ES-I3 (cell line): ENCODE results near the gene PLCL2.
"Not testable (repeated sequence)": the region's sequence is repeated elsewhere in the genome, so short reads cannot be mapped to it uniquely, and the experiment has no call there.

Experiments used
- H3K36me3 ChIP-seq: 2 replicates; pipeline ENCODE4 v1.6.1; 2013; ENCODE audit warnings: mild to moderate bottlenecking, low read length, control low read depth, moderate library complexity; ENCODE audit not compliant: insufficient read depth
- H3K4me1 ChIP-seq: 2 replicates; pipeline ENCODE4 v1.6.1; 2013; ENCODE audit warnings: mild to moderate bottlenecking, control low read depth, low read length; ENCODE audit not compliant: insufficient read depth
- H3K9ac ChIP-seq: 2 replicates; pipeline ENCODE4 v1.6.1; 2013; ENCODE audit warnings: low read depth, mild to moderate bottlenecking, low read length, moderate library complexity
- H3K9me3 ChIP-seq: 2 replicates; pipeline ENCODE4 v1.6.1; 2013; ENCODE audit warnings: mild to moderate bottlenecking, low read length, moderate library complexity; ENCODE audit not compliant: control insufficient read depth, insufficient read depth

The PLCL2 gene

DNA sequence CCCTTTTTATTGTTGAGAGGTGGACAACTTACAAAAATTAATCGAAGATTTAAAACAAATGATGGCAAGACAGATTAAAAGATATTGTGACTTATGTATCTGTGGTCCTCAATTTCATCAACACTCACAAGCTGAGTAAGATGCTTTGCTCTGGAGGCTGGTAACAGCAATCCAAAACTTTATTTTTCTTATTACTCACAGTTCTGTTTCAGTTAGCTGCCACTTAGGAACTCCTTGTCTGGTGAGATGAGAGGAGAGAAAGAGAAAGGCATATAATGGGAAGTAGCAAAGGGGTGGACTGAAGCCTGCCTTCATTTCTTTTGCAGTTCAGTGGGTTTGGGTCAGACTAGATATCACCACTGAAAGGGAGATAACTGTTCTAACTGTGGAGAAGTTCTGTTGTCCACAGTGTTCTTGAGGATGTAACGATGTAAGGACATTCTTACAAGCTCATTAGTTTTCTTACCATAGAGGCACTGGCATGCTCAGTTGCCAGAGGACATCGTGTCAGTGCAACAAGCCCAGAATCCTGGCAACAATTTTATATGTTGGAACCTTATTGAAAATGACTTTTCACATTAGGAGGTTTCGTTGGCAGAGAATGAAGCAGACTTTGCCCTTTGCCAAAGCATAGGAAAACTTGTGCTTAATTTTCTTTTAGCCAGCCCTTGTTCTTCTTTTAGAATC lies 93.6 kb downstream of the PLCL2 start:
- no peaks in the 10 kb centered on the region for H3K36me3 ChIP-seq
- no peak overlapping the region for H3K9ac ChIP-seq
- no peaks in the 10 kb centered on the region for H3K4me1 ChIP-seq
- no peaks in the 10 kb centered on the region for H3K9me3 ChIP-seq

- H3K4me1 ChIP-seq = no peaks in the 10 kb centered on the region
- no peaks in the 10 kb centered on the region for H3K36me3 ChIP-seq
- no peak overlapping the region for H3K9ac ChIP-seq
- no peaks in the 10 kb centered on the region for H3K9me3 ChIP-seq
Observed at GRCh38 chr3:16978921-16979271, 94.1 kb downstream of the PLCL2 start.

DNA sequence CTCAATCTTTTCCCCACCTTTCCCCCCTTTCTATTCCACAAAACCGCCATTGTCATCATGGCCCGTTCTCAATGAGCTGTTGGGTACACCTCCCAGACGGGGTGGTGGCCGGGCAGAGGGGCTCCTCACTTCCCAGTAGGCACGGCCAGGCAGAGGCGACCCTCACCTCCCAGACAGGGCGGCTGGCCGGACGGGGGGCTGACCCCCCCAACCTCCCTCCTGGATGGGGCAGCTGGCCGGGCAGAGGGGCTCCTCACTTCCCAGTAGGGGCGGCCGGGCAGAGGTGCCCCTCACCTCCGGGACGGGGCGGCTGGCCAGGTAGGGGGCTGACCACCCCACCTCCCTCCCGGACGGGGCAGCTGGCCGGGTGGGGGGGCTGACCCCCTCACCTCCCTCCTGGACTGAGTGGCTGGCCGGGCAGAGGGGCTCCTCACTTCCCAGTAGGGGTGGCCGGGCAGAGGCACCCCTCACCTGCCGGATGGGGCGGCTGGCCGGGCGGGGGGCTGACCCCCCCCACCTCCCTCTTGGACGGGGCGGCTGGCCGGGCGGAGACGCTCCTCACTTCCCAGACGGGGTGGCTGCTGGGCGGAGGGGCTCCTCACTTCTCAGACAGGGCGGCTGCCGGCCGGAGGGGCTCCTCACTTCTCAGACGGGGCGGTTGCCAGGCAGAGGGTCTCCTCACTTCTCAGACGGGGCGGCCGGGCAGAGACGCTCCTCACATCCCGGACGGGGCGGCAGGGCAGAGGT lies 95.2 kb downstream of the PLCL2 start:
- not testable (repeated sequence) for H3K9me3 ChIP-seq, H3K4me1 ChIP-seq, H3K9ac ChIP-seq, H3K36me3 ChIP-seq

- not testable (repeated sequence) for H3K36me3 ChIP-seq, H3K4me1 ChIP-seq, H3K9me3 ChIP-seq, H3K9ac ChIP-seq
Observed at GRCh38 chr3:16980526-16980925, 95.8 kb downstream of the PLCL2 start.

GRCh38 chr3:16982460-16982859 lies 97.7 kb downstream of the PLCL2 start:
- Histone ChIP-seq H3K9ac (no peak overlapping the region), H3K9me3 (no peaks in the 10 kb centered on the region)

GRCh38 chr3:16985608-16986007 lies 100.9 kb downstream of the PLCL2 start:
- H3K9me3 ChIP-seq = no peaks in the 10 kb centered on the region
- no peak overlapping the region for H3K9ac ChIP-seq
- no peaks in the 10 kb centered on the region for H3K4me1 ChIP-seq
- no peaks in the 10 kb centered on the region for H3K36me3 ChIP-seq

More at GRCh38 chr3:16982460-16982859, 97.7 kb downstream of the PLCL2 start:
- Histone ChIP-seq H3K4me1 (no peaks in the 10 kb centered on the region), H3K36me3 (no peaks in the 10 kb centered on the region)

GRCh38 chr3:16987141-16987540 lies 102.4 kb downstream of the PLCL2 start:
- Histone ChIP-seq H3K9me3 (no peaks in the 10 kb centered on the region), H3K36me3 (no peaks in the 10 kb centered on the region), H3K9ac (no peak overlapping the region), H3K4me1 (no peaks in the 10 kb centered on the region)

GRCh38 chr3:16990163-16990562 lies 105.4 kb downstream of the PLCL2 start:
- H3K9ac ChIP-seq = no peak overlapping the region

DNA sequence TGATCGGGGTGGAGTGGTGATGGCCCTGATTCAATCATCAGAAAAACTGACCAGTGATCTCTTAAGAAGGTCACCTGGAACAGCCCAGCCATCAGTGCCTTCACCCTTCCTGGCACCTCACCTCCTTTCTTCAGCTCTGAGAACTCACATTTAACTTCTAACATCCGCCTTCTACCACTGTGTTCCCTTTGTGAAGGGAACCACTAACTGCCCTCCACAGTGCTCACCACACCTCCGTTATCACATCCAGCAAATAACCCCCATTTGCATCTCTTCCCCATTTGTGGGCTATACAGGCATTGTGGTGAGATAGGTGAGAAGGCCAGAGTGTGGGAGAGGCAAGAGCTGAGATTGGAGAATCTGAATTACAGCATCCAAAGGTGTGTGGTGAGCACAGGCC lies 107.4 kb downstream of the PLCL2 start:
- H3K9me3 ChIP-seq = no peaks in the 10 kb centered on the region
- no peaks in the 10 kb centered on the region for H3K36me3 ChIP-seq
- H3K9ac ChIP-seq = no peak overlapping the region
- H3K4me1 ChIP-seq = no peaks in the 10 kb centered on the region

More at GRCh38 chr3:16990163-16990562, 105.4 kb downstream of the PLCL2 start:
- H3K4me1 ChIP-seq = no peaks in the 10 kb centered on the region
- no peaks in the 10 kb centered on the region for H3K9me3 ChIP-seq
- H3K36me3 ChIP-seq = no peaks in the 10 kb centered on the region

DNA sequence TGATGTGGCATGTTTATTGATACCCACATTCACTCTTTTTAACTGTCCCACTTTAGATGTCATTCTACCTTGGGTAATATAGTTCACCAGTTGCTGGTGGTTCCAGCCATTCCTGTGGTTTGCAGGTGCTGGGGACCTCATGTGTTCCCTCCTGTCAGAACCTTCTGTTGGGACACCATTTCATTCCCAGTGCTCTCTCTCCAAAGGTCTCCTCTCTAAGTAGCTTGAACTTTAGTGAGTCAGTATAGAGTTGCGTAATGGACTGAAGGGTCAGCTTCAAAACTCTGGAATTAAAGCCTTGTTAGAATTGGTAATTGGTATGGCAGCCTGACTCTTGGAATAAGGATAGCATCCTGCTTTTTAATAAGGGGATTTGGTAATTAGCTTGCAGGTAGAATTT lies 108.5 kb downstream of the PLCL2 start:
- H3K4me1 ChIP-seq = no peaks in the 10 kb centered on the region
- H3K9ac ChIP-seq = no peak overlapping the region
- H3K36me3 ChIP-seq = no peaks in the 10 kb centered on the region
- no peaks in the 10 kb centered on the region for H3K9me3 ChIP-seq

GRCh38 chr3:16994854-16995525 lies 110.2 kb downstream of the PLCL2 start:
- Histone ChIP-seq H3K4me1 (no peaks in the 10 kb centered on the region), H3K9me3 (no peaks in the 10 kb centered on the region), H3K36me3 (no peaks in the 10 kb centered on the region), H3K9ac (no peak overlapping the region)

DNA sequence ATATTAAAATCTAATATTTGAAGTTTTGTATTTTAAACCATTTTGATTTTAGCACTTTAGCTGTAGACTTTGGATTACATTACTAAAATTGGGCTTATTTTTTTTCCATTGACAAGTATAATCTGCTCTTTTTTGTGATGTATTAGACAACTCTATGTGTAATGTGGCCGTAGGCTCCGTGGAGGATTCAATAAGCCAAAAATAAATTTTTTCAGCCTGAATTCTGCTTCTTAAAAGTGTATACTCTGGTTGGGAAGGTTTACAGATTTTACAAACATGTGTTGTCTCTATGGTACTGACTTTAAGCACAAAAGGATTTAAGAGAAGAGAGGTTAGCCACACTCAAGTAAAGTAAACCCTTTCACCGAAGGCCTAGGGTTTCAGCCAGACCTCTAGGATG lies 110.8 kb downstream of the PLCL2 start:
- Histone ChIP-seq H3K9me3 (no peaks in the 10 kb centered on the region), H3K4me1 (no peaks in the 10 kb centered on the region), H3K9ac (no peak overlapping the region), H3K36me3 (no peaks in the 10 kb centered on the region)

DNA sequence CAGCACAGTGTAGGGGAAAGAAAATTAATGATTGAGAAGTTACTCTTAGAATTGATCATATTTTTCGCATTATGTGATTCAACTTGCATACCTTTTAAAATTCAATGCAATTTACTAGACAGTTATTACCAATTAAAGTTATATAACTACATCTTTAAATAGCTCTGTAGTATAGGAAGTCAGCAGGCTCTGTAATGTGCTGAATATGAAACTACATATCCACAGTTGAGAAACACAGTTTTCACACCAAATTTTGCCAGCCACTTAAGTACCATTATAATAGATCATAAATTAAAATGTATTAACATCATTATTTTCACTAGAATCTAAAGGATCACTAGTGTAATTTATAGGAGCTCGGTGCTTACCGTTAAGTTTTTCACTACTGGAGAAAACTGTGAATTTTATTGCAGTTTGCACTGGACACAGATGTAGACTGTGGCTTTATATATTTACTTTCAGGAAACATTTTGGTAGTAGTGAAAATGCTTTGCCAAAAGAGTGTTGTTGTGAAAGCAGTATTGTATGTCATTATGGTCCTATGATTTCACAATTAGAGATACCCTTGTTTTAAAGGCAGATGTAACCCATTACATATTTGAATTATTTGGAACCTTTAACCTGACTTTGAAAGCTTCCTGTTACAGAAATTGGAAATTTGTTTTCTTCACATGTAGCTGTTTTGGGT lies 113.6 kb downstream of the PLCL2 start:
- Histone ChIP-seq H3K4me1 (no peaks in the 10 kb centered on the region), H3K9ac (no peak overlapping the region), H3K9me3 (0 out of 2 replicates have a peak, but pooled peaks cover 2% of the 10 kb centered on the region), H3K36me3 (no peaks in the 10 kb centered on the region)

DNA sequence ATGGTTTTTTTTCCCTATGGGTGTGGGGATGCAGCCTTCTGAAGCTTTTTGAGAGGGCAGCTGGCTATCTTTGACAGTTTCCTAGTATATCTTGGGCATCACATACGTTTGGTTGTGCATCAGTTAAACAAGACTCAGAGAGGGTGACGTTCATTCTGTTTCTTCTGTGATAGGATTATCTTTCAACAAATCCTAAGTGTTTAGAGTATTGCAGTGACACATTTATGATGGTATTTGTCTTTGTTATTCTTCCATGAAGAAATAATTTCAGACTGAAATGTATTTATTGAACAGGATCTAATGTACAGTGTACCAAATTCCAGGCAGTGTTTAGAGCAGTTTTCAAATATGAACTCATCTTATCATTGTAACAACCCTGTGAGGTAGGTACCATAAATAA lies 114.4 kb downstream of the PLCL2 start:
- Histone ChIP-seq H3K9ac (no peak overlapping the region), H3K36me3 (no peaks in the 10 kb centered on the region), H3K9me3 (0 out of 2 replicates have a peak, but pooled peaks cover 2% of the 10 kb centered on the region), H3K4me1 (no peaks in the 10 kb centered on the region)
